Endodermal cell (in vitro differentiated cells): ENCODE measurements around the gene NFIL3. TPM values are rescaled to one million over a fixed set of nuclear protein-coding genes. Genes with fewer than 3 reads are reported as not detected.

ENCODE experiments used
- DNase-seq: peaks from one replicate; pipeline ENCODE4 v3.0.0-alpha.2; 2017
- H3K27ac ChIP-seq: 2 replicates; pipeline ENCODE4 v1.5.1; 2013; ENCODE audit warnings: mild to moderate bottlenecking, low read depth, low read length, moderate library complexity
- H3K27me3 ChIP-seq: 2 replicates; pipeline ENCODE4 v1.6.1; 2013; ENCODE audit warnings: mild to moderate bottlenecking, low read length, moderate library complexity; ENCODE audit not compliant: insufficient read depth, control insufficient read depth, poor library complexity, severe bottlenecking
- H3K36me3 ChIP-seq: 2 replicates; pipeline ENCODE4 v1.7.0; 2013; ENCODE audit warnings: mild to moderate bottlenecking, low read length, moderate library complexity; ENCODE audit not compliant: control insufficient read depth, insufficient read depth
- H3K4me1 ChIP-seq: one replicate; pipeline ENCODE4 v1.7.0; 2013; ENCODE audit warnings: low read length; ENCODE audit not compliant: control insufficient read depth, insufficient read depth
- H3K4me3 ChIP-seq: 2 replicates; pipeline ENCODE4 v1.5.1; 2013; ENCODE audit warnings: mild to moderate bottlenecking, low read length, moderate library complexity
- H3K9ac ChIP-seq: 2 replicates; pipeline ENCODE4 v1.6.1; 2013; ENCODE audit warnings: mild to moderate bottlenecking, low read length, moderate library complexity; ENCODE audit not compliant: poor library complexity, severe bottlenecking; ENCODE audit errors: extremely low read depth
- H3K9me3 ChIP-seq: 2 replicates; pipeline ENCODE4 v1.6.1; 2013; ENCODE audit warnings: mild to moderate bottlenecking, low read length, moderate library complexity; ENCODE audit not compliant: control insufficient read depth
- H3K27ac Mint-ChIP-seq: 2 replicates; pipeline ENCODE4 v1.8.0; 2020; ENCODE audit warnings: mixed read lengths
- H3K27me3 Mint-ChIP-seq: 2 replicates; pipeline ENCODE4 v1.8.0; 2021; ENCODE audit warnings: mild to moderate bottlenecking, mixed read lengths; ENCODE audit not compliant: insufficient read depth
- H3K36me3 Mint-ChIP-seq: 2 replicates; pipeline ENCODE4 v1.8.0; 2020; ENCODE audit warnings: low read depth, mixed read lengths
- H3K4me1 Mint-ChIP-seq: 2 replicates; pipeline ENCODE4 v1.8.0; 2020; ENCODE audit warnings: mixed read lengths
- H3K4me3 Mint-ChIP-seq: 2 replicates; pipeline ENCODE4 v1.8.0; 2020; ENCODE audit warnings: mild to moderate bottlenecking, moderate library complexity, mixed read lengths
- H3K9me3 Mint-ChIP-seq: 2 replicates; pipeline ENCODE4 v1.8.0; 2020; ENCODE audit warnings: mild to moderate bottlenecking, mixed read lengths
- CTCF ChIP-seq: fragments of 200-600 bp; sonication (generic); conservative IDR thresholded peaks from 2 replicates; pipeline ENCODE4 v1.5.0; 2021; ENCODE audit warnings: antibody characterized with exemption, mild to moderate bottlenecking
- WGBS, 2 experiments: methylation state at CpG; one replicate each; pipeline versions ENCODE4 v1.1.5 to v1.1.7; 2013; ENCODE audit warnings: missing lambda C conversion rate in 2 of 2, mixed read lengths in 1 of 2; ENCODE audit not compliant: insufficient coverage in 1 of 2, insufficient read length in 1 of 2; 5-methylcytosine and 5-hydroxymethylcytosine counted together
- total RNA-seq, 2 donors: library from RNA; stranded (reverse); fragmentation: NEBNext Ultra II Directional in 1 of 2; extraction: Animal tissue kit (Norgen Biotek cat#: 25700) in 1 of 2; gene quantifications; 2 replicates in 1 of 2; 3 replicates in 1 of 2; pipeline ENCODE4 v1.2.1, GENCODE V29; 2021

NFIL3 gene
- total RNA-seq, 2 donors from 2014 or later = 13.5 to 17.4 TPM

- Histone ChIP-seq H3K36me3 (peaks cover 23% of the 10 kb centered on the region), H3K4me3 (no peak overlapping the region), H3K9ac (no peak overlapping the region), H3K4me1 (no peaks in the 10 kb centered on the region), H3K9me3 (no peaks in the 10 kb centered on the region), H3K27me3 (no peaks in the 10 kb centered on the region), H3K27ac (no peak overlapping the region)
- no peaks in the 10 kb centered on the region for H3K27me3 Mint-ChIP-seq
- no peak overlapping the region for H3K4me3 Mint-ChIP-seq
- 94 to 96% methylated on average over 12 of the region's 12 CpGs for WGBS, 2 experiments
- H3K9me3 Mint-ChIP-seq = no peaks in the 10 kb centered on the region
- TF ChIP-seq CTCF = no peak
- no peaks in the 10 kb centered on the region for H3K4me1 Mint-ChIP-seq
- H3K36me3 Mint-ChIP-seq = peaks cover 30% of the 10 kb centered on the region
- H3K27ac Mint-ChIP-seq = no peak overlapping the region
- no peak for DNase-seq
Observed at GRCh38 chr9:91410161-91410560, 13.5 kb downstream of the NFIL3 start.

GRCh38 chr9:91408475-91408874 is 15.2 kb downstream of the NFIL3 start:
- Mint-ChIP-seq H3K36me3 (peaks cover 30% of the 10 kb centered on the region), H3K9me3 (no peaks in the 10 kb centered on the region), H3K27ac (no peak overlapping the region), H3K4me3 (no peak overlapping the region), H3K27me3 (no peaks in the 10 kb centered on the region), H3K4me1 (no peaks in the 10 kb centered on the region)
- no peak overlapping the region for H3K27ac ChIP-seq
- H3K27me3 ChIP-seq = no peaks in the 10 kb centered on the region
- no peak overlapping the region for H3K9ac ChIP-seq
- H3K4me3 ChIP-seq = no peak overlapping the region
- peaks cover 23% of the 10 kb centered on the region for H3K36me3 ChIP-seq
- no CpG with 5 or more reads among the region's 1 CpG for WGBS, 2 experiments
- no peaks in the 10 kb centered on the region for H3K4me1 ChIP-seq
- no peaks in the 10 kb centered on the region for H3K9me3 ChIP-seq
- TF ChIP-seq CTCF = no peak
- DNase-seq = no peak

GRCh38 chr9:91407580-91408318 is 15.9 kb downstream of the NFIL3 start:
- Mint-ChIP-seq H3K36me3 (peaks cover 30% of the 10 kb centered on the region), H3K4me3 (no peak overlapping the region), H3K4me1 (no peaks in the 10 kb centered on the region), H3K9me3 (no peaks in the 10 kb centered on the region), H3K27ac (no peak overlapping the region), H3K27me3 (no peaks in the 10 kb centered on the region)
- Histone ChIP-seq H3K4me1 (no peaks in the 10 kb centered on the region), H3K27ac (no peak overlapping the region), H3K27me3 (no peaks in the 10 kb centered on the region), H3K4me3 (no peak overlapping the region), H3K9ac (no peak overlapping the region), H3K9me3 (no peaks in the 10 kb centered on the region), H3K36me3 (peaks cover 23% of the 10 kb centered on the region)
- no peak for DNase-seq
- WGBS, 2 experiments = 93 to 98% methylated on average over 6 to 12 of the region's 12 CpGs
- TF ChIP-seq CTCF = no peak
